Measurements from ENCODE around the gene MARF1. TPM values are rescaled to one million over a fixed set of nuclear protein-coding genes. Genes with fewer than 3 reads are reported as not detected.
"Not testable (repeated sequence)": the region's sequence is repeated elsewhere in the genome, so short reads cannot be mapped to it uniquely, and the experiment has no call there.

MARF1 gene
- total RNA-seq, 3 donors from 2014 or later = 60.1 to 162 (median 90.9) TPM

GRCh38 chr16:15581127-15581815 is 61.7 kb downstream of the MARF1 start:
- intact Hi-C loops (cut with DNase I, micrococcal nuclease) = no loop called here
- ATAC-seq = no peak

GRCh38 chr16:15578824-15579223 is 64.1 kb downstream of the MARF1 start:
- TF ChIP-seq CTCF (IDR thresholded peaks at IDR 0.05) = no peak
- no peak for DNase-seq
- Histone ChIP-seq H3K36me3 (ENCODE audit: low read depth) (no peaks in the 10 kb centered on the region), H3K4me3 (no peak overlapping the region), H3K9me3 (no peaks in the 10 kb centered on the region), H3K4me1 (ENCODE audit: low read depth) (peaks cover 19% of the 10 kb centered on the region)
- ATAC-seq = no peak
- intact Hi-C loops (cut with DNase I, micrococcal nuclease) = no loop called here

More at GRCh38 chr16:15581127-15581815, 61.7 kb downstream of the MARF1 start:
- Histone ChIP-seq H3K4me3 (no peak overlapping the region), H3K36me3 (ENCODE audit: low read depth) (no peaks in the 10 kb centered on the region), H3K4me1 (ENCODE audit: low read depth) (peaks cover 15% of the 10 kb centered on the region), H3K9me3 (peaks cover 3% of the 10 kb centered on the region)
- TF ChIP-seq CTCF (IDR thresholded peaks at IDR 0.05) = no peak
- no peak for DNase-seq

GRCh38 chr16:15576960-15577958 is 65.7 kb downstream of the MARF1 start:
- intact Hi-C loops (cut with DNase I, micrococcal nuclease) = no loop called here
- ATAC-seq (peak; percentile 86), DNase-seq (peak; percentile 93 to 95 (median 93))
- Histone ChIP-seq H3K4me1 (ENCODE audit: low read depth) (peaks cover 22% of the 10 kb centered on the region), H3K9me3 (no peaks in the 10 kb centered on the region), H3K4me3 (no peak overlapping the region), H3K36me3 (ENCODE audit: low read depth) (no peaks in the 10 kb centered on the region)
- TF ChIP-seq CTCF (IDR thresholded peaks at IDR 0.05) = no peak

GRCh38 chr16:15575293-15576049 is 67.5 kb downstream of the MARF1 start:
- Histone ChIP-seq H3K36me3 (ENCODE audit: low read depth) (no peaks in the 10 kb centered on the region), H3K4me3 (no peak overlapping the region), H3K9me3 (no peaks in the 10 kb centered on the region), H3K4me1 (ENCODE audit: low read depth) (peaks cover 33% of the 10 kb centered on the region)
- no peak for TF ChIP-seq CTCF (IDR thresholded peaks at IDR 0.05)
- ATAC-seq (no peak), DNase-seq (no peak)
- intact Hi-C loops (cut with DNase I, micrococcal nuclease) = no loop called here

GRCh38 chr16:15574614-15574948 is 68.4 kb downstream of the MARF1 start:
- Histone ChIP-seq H3K4me3 (no peak overlapping the region), H3K4me1 (ENCODE audit: low read depth) (peaks cover 33% of the 10 kb centered on the region), H3K36me3 (ENCODE audit: low read depth) (no peaks in the 10 kb centered on the region), H3K9me3 (no peaks in the 10 kb centered on the region)
- TF ChIP-seq CTCF (IDR thresholded peaks at IDR 0.05) = no peak
- DNase-seq = no peak
- intact Hi-C loops (cut with DNase I, micrococcal nuclease) = no loop called here
- no peak for ATAC-seq

- H3K36me3 ChIP-seq (ENCODE audit: low read depth); intact Hi-C loops (cut with DNase I, micrococcal nuclease); ATAC-seq; H3K9me3 ChIP-seq; H3K4me3 ChIP-seq; DNase-seq: not testable (repeated sequence)
- H3K4me1 ChIP-seq (ENCODE audit: low read depth) = peaks cover 32% of the 10 kb centered on the region
These were observed 68.9 kb downstream of the MARF1 start for GRCh38 chr16:15573896-15574613.
